B cell (primary cell): ENCODE data around the gene TXNDC17. TPM values are rescaled to one million over a fixed set of nuclear protein-coding genes. Genes with fewer than 3 reads are reported as not detected.
"Not testable (repeated sequence)": the region's sequence is repeated elsewhere in the genome, so short reads cannot be mapped to it uniquely, and the experiment has no call there.

Experiments
- ATAC-seq: fragments of 200-7000 bp; cut with Tn5 transposase; one replicate; pipeline ENCODE4 v1.10.0; 2021; ENCODE audit warnings: low read depth, mild to moderate bottlenecking, moderate number of reproducible peaks, moderate library complexity
- CTCF ChIA-PET: fragments of 350-600 bp; sonication (Branson Sonifier 250); formaldehyde crosslinking; loops from one replicate; lab custom pipeline; 2021; ENCODE audit warnings: antibody characterized with exemption, inconsistent platforms; lab: Charles Lee
- POLR2A ChIA-PET: fragments of 350-600 bp; sonication (Branson Sonifier 250); formaldehyde crosslinking; loops from one replicate; lab custom pipeline; 2021; ENCODE audit warnings: antibody characterized with exemption; lab: Charles Lee
- DNase-seq: peaks from one replicate; pipeline ENCODE4 v3.0.0; 2013
- H2AFZ ChIP-seq: 2 replicates; pipeline ENCODE4 v1.6.1; 2012; ENCODE audit warnings: mild to moderate bottlenecking, low read depth, low read length; ENCODE audit not compliant: insufficient read depth, poor library complexity, severe bottlenecking
- H3K27ac ChIP-seq, 2 donors: 1 replicate in 1 of 2; 2 replicates in 1 of 2; pipeline ENCODE4 v1.5.1; 2012 to 2013; ENCODE audit warnings: low read length in 2 of 2, mild to moderate bottlenecking in 2 of 2, moderate library complexity in 1 of 2
- H3K27me3 ChIP-seq, 4 experiments: fragments of 200-600 bp in 1 of 4; sonication (generic) in 1 of 4; replicated peaks in 1 of 4; 1 replicate in 2 of 4; 2 replicates in 2 of 4; pipeline versions ENCODE4 v1.6.1 to v1.7.0; 2013 to 2016; ENCODE audit warnings: low read length in 3 of 4, mild to moderate bottlenecking in 2 of 4, mixed read lengths in 1 of 4, moderate library complexity in 1 of 4; ENCODE audit not compliant: insufficient read depth in 4 of 4, control insufficient read depth in 3 of 4; ENCODE audit errors: control extremely low read depth in 1 of 4
- H3K36me3 ChIP-seq, 2 experiments: replicated peaks in 1 of 2; 1 replicate in 1 of 2; 2 replicates in 1 of 2; pipeline versions ENCODE4 v1.6.1 to v1.7.1; 2013; ENCODE audit warnings: low read length in 1 of 2; ENCODE audit not compliant: insufficient read depth in 2 of 2, control insufficient read depth in 1 of 2; ENCODE audit errors: control extremely low read depth in 1 of 2, extremely low read depth in 1 of 2
- H3K4me1 ChIP-seq, 2 donors: fragments of 200-600 bp in 1 of 2; sonication (generic) in 1 of 2; 1 replicate in 1 of 2; 2 replicates in 1 of 2; pipeline versions ENCODE4 v1.5.1 to v1.6.1; 2013 to 2017; ENCODE audit warnings: low read length in 2 of 2; ENCODE audit not compliant: control insufficient read depth in 2 of 2, insufficient read depth in 2 of 2
- H3K4me2 ChIP-seq: replicated peaks from 2 replicates; pipeline ENCODE3; 2012; ENCODE audit warnings: mild to moderate bottlenecking, low read depth, low read length; ENCODE audit not compliant: poor library complexity, severe bottlenecking
- H3K4me3 ChIP-seq, 5 experiments: fragments of 200-600 bp in 1 of 5; sonication (generic) in 1 of 5; 1 replicate in 3 of 5; 2 replicates in 2 of 5; pipeline versions ENCODE4 v1.5.1 to v1.7.0; 2011 to 2016; ENCODE audit warnings: low read length in 4 of 5, mild to moderate bottlenecking in 4 of 5, low read depth in 2 of 5, control low read depth in 1 of 5, moderate library complexity in 1 of 5; ENCODE audit not compliant: insufficient read depth in 1 of 5; ENCODE audit errors: control extremely low read depth in 1 of 5, extremely low read depth in 1 of 5
- H3K79me2 ChIP-seq: fragments of 200-600 bp; sonication (generic); one replicate; pipeline ENCODE4 v1.6.0; 2016; ENCODE audit warnings: low read length; ENCODE audit not compliant: control insufficient read depth, insufficient read depth
- H3K9ac ChIP-seq: fragments of 200-600 bp; sonication (generic); 2 replicates; pipeline ENCODE4 v1.6.1; 2017; ENCODE audit warnings: mild to moderate bottlenecking, low read length, moderate library complexity
- H3K9me3 ChIP-seq, 3 donors: one replicate each; pipeline versions ENCODE4 v1.6.1 to v1.7.1; 2013; ENCODE audit warnings: low read length in 2 of 3; ENCODE audit not compliant: control insufficient read depth in 2 of 3, insufficient read depth in 1 of 3; ENCODE audit errors: control extremely low read depth in 1 of 3
- H4K20me1 ChIP-seq: 2 replicates; pipeline ENCODE4 v1.6.0; 2012; ENCODE audit warnings: mild to moderate bottlenecking, low read length; ENCODE audit not compliant: insufficient read depth, control insufficient read depth, poor library complexity, severe bottlenecking
- H3K27ac Mint-ChIP-seq: one replicate; pipeline ENCODE4 v1.8.0; 2021; ENCODE audit warnings: mixed read lengths
- H3K27me3 Mint-ChIP-seq: one replicate; pipeline ENCODE4 v1.8.0; 2021; ENCODE audit warnings: mixed read lengths
- H3K4me1 Mint-ChIP-seq: one replicate; pipeline ENCODE4 v1.8.0; 2021; ENCODE audit warnings: mixed read lengths
- H3K4me3 Mint-ChIP-seq: one replicate; pipeline ENCODE4 v1.8.0; 2021; ENCODE audit warnings: mixed read lengths
- H3K9me3 Mint-ChIP-seq: one replicate; pipeline ENCODE4 v1.8.0; 2022; ENCODE audit warnings: mixed read lengths; ENCODE audit not compliant: insufficient read depth
- EZH2 ChIP-seq: IDR thresholded peaks from 2 replicates; pipeline ENCODE4 v1.6.1; 2012; ENCODE audit warnings: borderline replicate concordance, low read depth, mild to moderate bottlenecking, moderate library complexity, low read length; ENCODE audit not compliant: insufficient read depth, poor library complexity, severe bottlenecking
- WGBS: methylation state at CpG from one replicate; pipeline ENCODE4 v1.1.5; 2013; ENCODE audit warnings: missing lambda C conversion rate; ENCODE audit not compliant: insufficient coverage; 5-methylcytosine and 5-hydroxymethylcytosine counted together
- intact Hi-C: fragments of 100-400 bp; cut with micrococcal nuclease; formaldehyde crosslinking; loops from one replicate; pipeline ENCODE4 v1.10.0; 2022
- polyA plus RNA-seq: library from polyadenylated mRNA; depleted of rRNA; stranded (reverse); fragments of >200 nt; gene quantifications from 2 replicates; pipeline ENCODE4 v1.2.3, GENCODE V29; 2012
- total RNA-seq, 2 donors: library from RNA; stranded (reverse); fragments of 120-200 nt in 1 of 2; gene quantifications; 1 replicate in 1 of 2; 2 replicates in 1 of 2; pipeline versions ENCODE4 v1.2.3 to v1.2.4, GENCODE V29; 2013 to 2022
- TF ChIP-seq, protein P1 (sequence below): fragments of 200-600 bp; IDR thresholded peaks from one replicate; pipeline ENCODE4 v1.8.0; 2022; ENCODE audit warnings: antibody characterized with exemption, mild to moderate bottlenecking

Gene TXNDC17
- total and polyA plus RNA-seq, 2 donors (not counting 1 experiment from before 2014, with no cell fraction given) = 19.5 to 33.7 TPM

GRCh38 chr17:6654841-6655731, 14.2 kb downstream of the TXNDC17 start:
- Mint-ChIP-seq H3K4me1 (peaks cover 68% of the 10 kb centered on the region), H3K27ac (peak overlapping the region; percentile 32), H3K27me3 (no peaks in the 10 kb centered on the region), H3K9me3 (no peaks in the 10 kb centered on the region), H3K4me3 (peak overlapping the region; percentile 76)
- H3K4me3 ChIP-seq = peak overlapping the region in 2 of 5 experiments; percentile 38 to 39
- ChIA-PET POLR2A (no interaction called here), CTCF (no interaction called here)
- no peaks in the 10 kb centered on the region for H3K36me3 ChIP-seq
- no peak overlapping the region for H2AFZ ChIP-seq
- DNase-seq = peak; percentile 37
- H4K20me1 ChIP-seq = peaks cover 2% of the 10 kb centered on the region
- H3K79me2 ChIP-seq = peaks cover 21% of the 10 kb centered on the region
- peaks cover 41 to 74% of the 10 kb centered on the region in 2 donors for H3K4me1 ChIP-seq
- H3K27ac ChIP-seq = no peak overlapping the region
- 51% methylated on average over 37 of the region's 46 CpGs for WGBS
- H3K9ac ChIP-seq = peak overlapping the region; percentile 27
- ATAC-seq = no peak
- intact Hi-C loops = loop anchor here (5.0 to 10.0 kb wide), 4 partner anchors 1032 to 1180 kb away; partner anchors contain the start of genes DERL2, KDM6B, MIS12 and NLRP1
- TF ChIP-seq, protein P1, sequence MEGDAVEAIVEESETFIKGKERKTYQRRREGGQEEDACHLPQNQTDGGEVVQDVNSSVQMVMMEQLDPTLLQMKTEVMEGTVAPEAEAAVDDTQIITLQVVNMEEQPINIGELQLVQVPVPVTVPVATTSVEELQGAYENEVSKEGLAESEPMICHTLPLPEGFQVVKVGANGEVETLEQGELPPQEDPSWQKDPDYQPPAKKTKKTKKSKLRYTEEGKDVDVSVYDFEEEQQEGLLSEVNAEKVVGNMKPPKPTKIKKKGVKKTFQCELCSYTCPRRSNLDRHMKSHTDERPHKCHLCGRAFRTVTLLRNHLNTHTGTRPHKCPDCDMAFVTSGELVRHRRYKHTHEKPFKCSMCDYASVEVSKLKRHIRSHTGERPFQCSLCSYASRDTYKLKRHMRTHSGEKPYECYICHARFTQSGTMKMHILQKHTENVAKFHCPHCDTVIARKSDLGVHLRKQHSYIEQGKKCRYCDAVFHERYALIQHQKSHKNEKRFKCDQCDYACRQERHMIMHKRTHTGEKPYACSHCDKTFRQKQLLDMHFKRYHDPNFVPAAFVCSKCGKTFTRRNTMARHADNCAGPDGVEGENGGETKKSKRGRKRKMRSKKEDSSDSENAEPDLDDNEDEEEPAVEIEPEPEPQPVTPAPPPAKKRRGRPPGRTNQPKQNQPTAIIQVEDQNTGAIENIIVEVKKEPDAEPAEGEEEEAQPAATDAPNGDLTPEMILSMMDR = no peak
- no peak for TF ChIP-seq EZH2
- no peaks in the 10 kb centered on the region for H3K27me3 ChIP-seq
- H3K4me2 ChIP-seq = peak overlapping the region; percentile 47
- H3K9me3 ChIP-seq = peaks cover 0 to 9% (median 0%) of the 10 kb centered on the region in 3 donors

DNA sequence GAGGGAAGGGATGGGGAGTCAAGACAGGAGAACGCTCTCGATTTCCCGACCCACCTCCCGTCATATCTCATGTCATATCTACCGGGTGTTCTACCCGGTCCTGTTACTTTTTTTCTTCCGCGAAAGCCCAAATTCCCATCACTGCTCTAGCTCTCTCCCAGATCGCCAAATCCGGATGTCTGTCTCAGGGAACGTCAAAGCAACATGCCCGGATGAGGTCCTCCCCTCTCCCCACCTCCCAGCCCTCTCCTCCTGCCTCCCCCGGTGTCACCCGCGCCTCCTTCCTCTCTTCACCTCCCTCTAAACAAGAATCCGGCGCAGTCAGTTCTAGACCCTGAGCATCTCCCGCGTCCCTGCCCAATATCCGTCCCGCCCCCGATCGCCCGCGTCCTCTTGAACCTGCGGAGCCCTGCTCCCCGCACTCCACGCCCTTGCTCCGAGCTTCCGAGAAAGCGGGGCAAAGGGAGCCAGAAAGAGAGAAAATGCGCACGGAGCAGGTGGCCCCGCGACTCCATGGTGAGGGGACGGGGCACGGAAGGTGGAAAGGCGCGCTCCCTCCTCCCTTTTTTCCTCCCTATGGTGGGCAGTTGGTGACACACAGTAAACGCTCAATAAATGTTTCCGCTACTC, 15.0 kb downstream of the TXNDC17 start:
- H3K4me2 ChIP-seq, H3K9me3 Mint-ChIP-seq: not testable (repeated sequence)
- 3% methylated on average over 7 of the region's 41 CpGs for WGBS

More for the DNA sequence above, 15.0 kb downstream of the TXNDC17 start:
- H2AFZ ChIP-seq, H3K27ac ChIP-seq, H3K27me3 Mint-ChIP-seq, POLR2A ChIA-PET, H3K9me3 ChIP-seq, ATAC-seq, CTCF ChIA-PET, H3K27me3 ChIP-seq, H3K36me3 ChIP-seq, H4K20me1 ChIP-seq: not testable (repeated sequence)
- intact Hi-C loops = loop anchor here (2.0 to 10.0 kb wide), 4 partner anchors 15 to 1179 kb away; partner anchors contain the start of genes DERL2, KDM6B, KIAA0753 and MIS12
- Histone ChIP-seq H3K9ac (peak overlapping the region; percentile 27), H3K4me3 (peak overlapping the region in 2 of 5 experiments; percentile 38 to 39), H3K79me2 (peaks cover 21% of the 10 kb centered on the region), H3K4me1 (peaks cover 43 to 74% of the 10 kb centered on the region in 2 donors)
- DNase-seq = peak; percentile 7
- H3K27ac Mint-ChIP-seq = peak overlapping the region; percentile 74
- H3K4me3 Mint-ChIP-seq = peak overlapping the region; percentile 82
- peaks cover 70% of the 10 kb centered on the region for H3K4me1 Mint-ChIP-seq
